WTC11 (cell line): ENCODE measurements around the gene AFF2. TPM values are rescaled to one million over a fixed set of nuclear protein-coding genes. Genes with fewer than 3 reads are reported as not detected.

Experiments used
- ATAC-seq: fragments of 200-7000 bp; cut with Tn5 transposase; 2 replicates; pipeline ENCODE4 v1.10.0; 2021; ENCODE audit warnings: mild to moderate bottlenecking, moderate library complexity
- CTCF ChIA-PET: fragments of 300-600 bp; sonication (Branson Sonifier 250); formaldehyde crosslinking; loops from one replicate; lab custom pipeline; 2021; ENCODE audit warnings: antibody characterized with exemption; lab: Charles Lee
- POLR2A ChIA-PET: fragments of 350-600 bp; sonication (Branson Sonifier 250); formaldehyde crosslinking; loops from one replicate; lab custom pipeline; 2021; ENCODE audit warnings: antibody characterized with exemption; lab: Charles Lee
- DNase-seq: peaks from one replicate; pipeline ENCODE4 v3.0.0; 2021; ENCODE audit warnings: low spot score
- H3K27ac Mint-ChIP-seq: 2 replicates; pipeline ENCODE4 v1.8.0; 2021; ENCODE audit warnings: mixed read lengths
- H3K27me3 Mint-ChIP-seq: 2 replicates; pipeline ENCODE4 v1.8.0; 2021; ENCODE audit warnings: low read depth, mild to moderate bottlenecking, moderate library complexity, mixed read lengths
- H3K36me3 Mint-ChIP-seq: 2 replicates; pipeline ENCODE4 v1.8.0; 2021; ENCODE audit warnings: mixed read lengths
- H3K4me1 Mint-ChIP-seq: 2 replicates; pipeline ENCODE4 v1.8.0; 2022; ENCODE audit warnings: mixed read lengths
- H3K4me3 Mint-ChIP-seq: 2 replicates; pipeline ENCODE4 v1.8.0; 2021; ENCODE audit warnings: mild to moderate bottlenecking, moderate library complexity, mixed read lengths
- H3K9me3 Mint-ChIP-seq: 2 replicates; pipeline ENCODE4 v1.8.0; 2021; ENCODE audit warnings: mixed read lengths
- ATF1 ChIP-seq: sonication (generic); formaldehyde crosslinking; IDR thresholded peaks from 2 replicates; pipeline ENCODE4 v1.8.1; 2023; ENCODE audit warnings: mild to moderate bottlenecking, moderate library complexity, missing genetic modification reagents
- CREM ChIP-seq: sonication (generic); formaldehyde crosslinking; IDR thresholded peaks from 2 replicates; pipeline ENCODE4 v1.8.1; 2022; ENCODE audit warnings: mild to moderate bottlenecking, missing genetic modification reagents, moderate library complexity
- E2F5 ChIP-seq: sonication (generic); formaldehyde crosslinking; IDR thresholded peaks from 2 replicates; pipeline ENCODE4 v1.8.1; 2022; ENCODE audit warnings: mild to moderate bottlenecking, moderate library complexity, missing genetic modification reagents
- FOXJ3 ChIP-seq: sonication (generic); formaldehyde crosslinking; IDR thresholded peaks from 2 replicates; pipeline ENCODE4 v1.9.0; 2021; ENCODE audit warnings: missing genetic modification reagents, mild to moderate bottlenecking, borderline replicate concordance
- HMGA2 ChIP-seq: fragments of 250-450 bp; sonication (Bioruptor Pico); IDR thresholded peaks from 2 replicates; pipeline ENCODE4 v1.4.0; 2021; ENCODE audit warnings: mild to moderate bottlenecking, moderate library complexity
- HMGXB4 ChIP-seq: sonication (generic); formaldehyde crosslinking; IDR thresholded peaks from 2 replicates; pipeline ENCODE4 v1.8.1; 2023; ENCODE audit warnings: mild to moderate bottlenecking, moderate library complexity, missing genetic modification reagents
- IRF2 ChIP-seq: sonication (generic); formaldehyde crosslinking; IDR thresholded peaks from 2 replicates; pipeline ENCODE4 v1.8.0; 2022; ENCODE audit warnings: low read depth, missing genetic modification reagents, borderline replicate concordance
- KAT7 ChIP-seq: sonication (generic); formaldehyde crosslinking; IDR thresholded peaks from 2 replicates; pipeline ENCODE4 v1.8.1; 2023; ENCODE audit warnings: missing genetic modification reagents, mild to moderate bottlenecking, borderline replicate concordance
- NFYB ChIP-seq: sonication (generic); formaldehyde crosslinking; conservative IDR thresholded peaks from 2 replicates; pipeline ENCODE4 v1.8.0; 2022; ENCODE audit warnings: low read depth, missing genetic modification reagents
- NR2C2 ChIP-seq: sonication (generic); formaldehyde crosslinking; IDR thresholded peaks from 2 replicates; pipeline ENCODE4 v1.8.0; 2022; ENCODE audit warnings: mild to moderate bottlenecking, missing genetic modification reagents
- NR3C1 ChIP-seq: sonication (generic); formaldehyde crosslinking; conservative IDR thresholded peaks from 2 replicates; pipeline ENCODE4 v1.8.1; 2023; ENCODE audit warnings: low read depth, mild to moderate bottlenecking, missing genetic modification reagents
- PRRX2 ChIP-seq: fragments of 250-450 bp; sonication (Bioruptor Pico); IDR thresholded peaks from 2 replicates; pipeline ENCODE4 v1.8.0; 2021; ENCODE audit warnings: mild to moderate bottlenecking
- RORB ChIP-seq: fragments of 250-450 bp; sonication (Bioruptor Pico); IDR thresholded peaks from 2 replicates; pipeline ENCODE4 v1.9.0; 2021; ENCODE audit warnings: mild to moderate bottlenecking
- SMAD3 ChIP-seq: sonication (generic); formaldehyde crosslinking; IDR thresholded peaks from 2 replicates; pipeline ENCODE4 v1.8.0; 2022; ENCODE audit warnings: missing genetic modification reagents, mild to moderate bottlenecking, borderline replicate concordance
- SP1 ChIP-seq: sonication (generic); formaldehyde crosslinking; conservative IDR thresholded peaks from 2 replicates; pipeline ENCODE4 v1.8.1; 2022; ENCODE audit warnings: missing genetic modification reagents
- TEAD4 ChIP-seq: sonication (generic); formaldehyde crosslinking; IDR thresholded peaks from 2 replicates; pipeline ENCODE4 v1.8.0; 2022; ENCODE audit warnings: mild to moderate bottlenecking, missing genetic modification reagents
- ZBTB21 ChIP-seq: sonication (generic); formaldehyde crosslinking; IDR thresholded peaks from 2 replicates; pipeline ENCODE4 v1.8.1; 2023; ENCODE audit warnings: mild to moderate bottlenecking, missing genetic modification reagents, borderline replicate concordance
- ZNF121 ChIP-seq: sonication (generic); formaldehyde crosslinking; IDR thresholded peaks from 2 replicates; pipeline ENCODE4 v1.8.0; 2023; ENCODE audit warnings: missing genetic modification reagents
- ZNF219 ChIP-seq: sonication (generic); formaldehyde crosslinking; IDR thresholded peaks from 2 replicates; pipeline ENCODE4 v1.8.0; 2023; ENCODE audit warnings: missing genetic modification reagents, mild to moderate bottlenecking, borderline replicate concordance
- ZNF416 ChIP-seq: fragments of 250-450 bp; sonication (Bioruptor Pico); IDR thresholded peaks from 2 replicates; pipeline ENCODE4 v1.9.0; 2021; ENCODE audit warnings: mild to moderate bottlenecking, inconsistent platforms
- ZNF425 ChIP-seq: fragments of 250-450 bp; sonication (Bioruptor Pico); conservative IDR thresholded peaks from 2 replicates; pipeline ENCODE4 v1.9.0; 2021; ENCODE audit warnings: mild to moderate bottlenecking
- total RNA-seq: library from RNA; stranded (reverse); gene quantifications from 3 replicates; pipeline ENCODE4 v1.2.3, GENCODE V29; 2021
- TF ChIP-seq, protein P1 (sequence below): sonication (generic); formaldehyde crosslinking; IDR thresholded peaks from 2 replicates; pipeline ENCODE4 v1.8.1; 2023; ENCODE audit warnings: mild to moderate bottlenecking, missing genetic modification reagents
- TF ChIP-seq, protein P2 (sequence below): fragments of 250-450 bp; sonication (Bioruptor Pico); IDR thresholded peaks from 2 replicates; pipeline ENCODE4 v1.8.0; 2021; ENCODE audit warnings: mild to moderate bottlenecking
- TF ChIP-seq, protein P3 (sequence below): fragments of 250-450 bp; sonication (Bioruptor Pico); IDR thresholded peaks from 2 replicates; pipeline ENCODE4 v1.9.0; 2021; ENCODE audit warnings: mild to moderate bottlenecking
- TF ChIP-seq, protein P4 (sequence below): sonication (generic); formaldehyde crosslinking; conservative IDR thresholded peaks from 2 replicates; pipeline ENCODE4 v1.8.1; 2023; ENCODE audit warnings: mild to moderate bottlenecking, low read depth, missing genetic modification reagents, moderate library complexity
- TF ChIP-seq, protein P5 (sequence below): sonication (generic); formaldehyde crosslinking; IDR thresholded peaks from 2 replicates; pipeline ENCODE4 v1.8.0; 2023; ENCODE audit warnings: missing genetic modification reagents

Gene AFF2
- total RNA-seq, 1 experiment from 2014 or later: 7.6 TPM

DNA sequence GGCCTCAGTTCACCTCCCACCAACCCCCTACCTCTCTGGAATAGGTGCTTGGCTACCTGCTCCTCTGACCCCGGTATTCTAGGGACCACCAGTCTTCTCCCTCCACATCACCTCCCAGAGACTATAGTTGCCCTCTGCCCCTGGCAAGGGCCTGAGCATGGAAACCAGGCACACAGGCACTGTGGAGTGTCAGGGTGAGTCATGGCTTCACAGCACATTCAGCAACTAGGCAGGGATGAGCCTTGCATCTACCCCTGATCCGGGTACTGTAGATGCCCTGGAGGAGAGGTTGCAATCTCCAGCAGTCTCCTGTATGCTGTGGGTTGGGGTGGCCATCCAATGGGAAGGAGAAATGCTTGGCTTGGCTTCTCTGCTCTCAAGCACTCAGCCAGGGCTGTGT lies 532.0 kb downstream of the AFF2 start:
- Mint-ChIP-seq H3K36me3 (no peaks in the 10 kb centered on the region), H3K4me3 (no peak overlapping the region), H3K27me3 (no peaks in the 10 kb centered on the region), H3K4me1 (no peaks in the 10 kb centered on the region; the same call in 1 of the 2 replicates), H3K27ac (no peak overlapping the region), H3K9me3 (no peaks in the 10 kb centered on the region)
- POLR2A ChIA-PET: no interaction called here
- ATAC-seq (no peak), DNase-seq (no peak)
- TF ChIP-seq PRRX2 (CRISPR knock-in tag) (no peak), ZBTB21 (CRISPR knock-in tag) (no peak), CREM (CRISPR knock-in tag) (no peak), ZNF416 (CRISPR knock-in tag) (no peak), NR2C2 (CRISPR knock-in tag) (no peak), RORB (CRISPR knock-in tag) (no peak), NR3C1 (CRISPR knock-in tag) (no peak), KAT7 (no peak), HMGXB4 (CRISPR knock-in tag) (no peak), ZNF121 (CRISPR knock-in tag) (no peak), IRF2 (CRISPR knock-in tag) (no peak), NFYB (CRISPR knock-in tag) (no peak), TEAD4 (no peak), SP1 (CRISPR knock-in tag) (no peak), E2F5 (CRISPR knock-in tag) (no peak), ZNF219 (CRISPR knock-in tag) (no peak), FOXJ3 (CRISPR knock-in tag) (no peak)
- TF ChIP-seq, protein P1, sequence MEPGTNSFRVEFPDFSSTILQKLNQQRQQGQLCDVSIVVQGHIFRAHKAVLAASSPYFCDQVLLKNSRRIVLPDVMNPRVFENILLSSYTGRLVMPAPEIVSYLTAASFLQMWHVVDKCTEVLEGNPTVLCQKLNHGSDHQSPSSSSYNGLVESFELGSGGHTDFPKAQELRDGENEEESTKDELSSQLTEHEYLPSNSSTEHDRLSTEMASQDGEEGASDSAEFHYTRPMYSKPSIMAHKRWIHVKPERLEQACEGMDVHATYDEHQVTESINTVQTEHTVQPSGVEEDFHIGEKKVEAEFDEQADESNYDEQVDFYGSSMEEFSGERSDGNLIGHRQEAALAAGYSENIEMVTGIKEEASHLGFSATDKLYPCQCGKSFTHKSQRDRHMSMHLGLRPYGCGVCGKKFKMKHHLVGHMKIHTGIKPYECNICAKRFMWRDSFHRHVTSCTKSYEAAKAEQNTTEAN (CRISPR knock-in tag): no peak
- TF ChIP-seq, protein P2, sequence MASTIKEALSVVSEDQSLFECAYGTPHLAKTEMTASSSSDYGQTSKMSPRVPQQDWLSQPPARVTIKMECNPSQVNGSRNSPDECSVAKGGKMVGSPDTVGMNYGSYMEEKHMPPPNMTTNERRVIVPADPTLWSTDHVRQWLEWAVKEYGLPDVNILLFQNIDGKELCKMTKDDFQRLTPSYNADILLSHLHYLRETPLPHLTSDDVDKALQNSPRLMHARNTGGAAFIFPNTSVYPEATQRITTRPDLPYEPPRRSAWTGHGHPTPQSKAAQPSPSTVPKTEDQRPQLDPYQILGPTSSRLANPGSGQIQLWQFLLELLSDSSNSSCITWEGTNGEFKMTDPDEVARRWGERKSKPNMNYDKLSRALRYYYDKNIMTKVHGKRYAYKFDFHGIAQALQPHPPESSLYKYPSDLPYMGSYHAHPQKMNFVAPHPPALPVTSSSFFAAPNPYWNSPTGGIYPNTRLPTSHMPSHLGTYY: no peak
- TF ChIP-seq, protein P3, sequence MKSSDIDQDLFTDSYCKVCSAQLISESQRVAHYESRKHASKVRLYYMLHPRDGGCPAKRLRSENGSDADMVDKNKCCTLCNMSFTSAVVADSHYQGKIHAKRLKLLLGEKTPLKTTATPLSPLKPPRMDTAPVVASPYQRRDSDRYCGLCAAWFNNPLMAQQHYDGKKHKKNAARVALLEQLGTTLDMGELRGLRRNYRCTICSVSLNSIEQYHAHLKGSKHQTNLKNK (CRISPR knock-in tag): no peak
- CTCF ChIA-PET: no interaction called here

DNA sequence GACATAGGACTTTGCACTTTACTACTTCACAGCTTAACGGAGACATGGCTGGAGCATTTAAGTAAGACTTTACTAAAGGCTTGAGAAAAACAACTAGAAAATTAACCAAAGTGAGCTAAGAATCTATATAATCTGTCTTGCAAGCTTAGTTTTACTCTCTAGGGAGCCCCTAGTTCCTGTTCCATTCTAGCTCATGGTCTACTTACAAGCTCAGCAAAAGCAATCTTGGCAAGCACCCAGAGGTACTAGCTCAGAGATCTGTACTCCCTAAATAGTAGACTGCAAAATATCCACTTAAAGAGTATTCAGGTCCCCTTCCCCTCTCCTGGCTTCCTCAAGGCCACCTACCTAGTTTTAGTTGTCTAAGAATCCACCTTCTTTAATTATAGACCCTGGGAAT lies 535.7 kb downstream of the AFF2 start:
- ATAC-seq: no peak
- CTCF ChIA-PET: no interaction called here
- Mint-ChIP-seq H3K9me3 (no peaks in the 10 kb centered on the region), H3K4me3 (no peak overlapping the region), H3K27ac (no peak overlapping the region), H3K27me3 (no peaks in the 10 kb centered on the region), H3K4me1 (no peaks in the 10 kb centered on the region; the same call in 1 of the 2 replicates), H3K36me3 (no peaks in the 10 kb centered on the region)
- POLR2A ChIA-PET: no interaction called here
- DNase-seq: no peak
- TF ChIP-seq, protein P4, sequence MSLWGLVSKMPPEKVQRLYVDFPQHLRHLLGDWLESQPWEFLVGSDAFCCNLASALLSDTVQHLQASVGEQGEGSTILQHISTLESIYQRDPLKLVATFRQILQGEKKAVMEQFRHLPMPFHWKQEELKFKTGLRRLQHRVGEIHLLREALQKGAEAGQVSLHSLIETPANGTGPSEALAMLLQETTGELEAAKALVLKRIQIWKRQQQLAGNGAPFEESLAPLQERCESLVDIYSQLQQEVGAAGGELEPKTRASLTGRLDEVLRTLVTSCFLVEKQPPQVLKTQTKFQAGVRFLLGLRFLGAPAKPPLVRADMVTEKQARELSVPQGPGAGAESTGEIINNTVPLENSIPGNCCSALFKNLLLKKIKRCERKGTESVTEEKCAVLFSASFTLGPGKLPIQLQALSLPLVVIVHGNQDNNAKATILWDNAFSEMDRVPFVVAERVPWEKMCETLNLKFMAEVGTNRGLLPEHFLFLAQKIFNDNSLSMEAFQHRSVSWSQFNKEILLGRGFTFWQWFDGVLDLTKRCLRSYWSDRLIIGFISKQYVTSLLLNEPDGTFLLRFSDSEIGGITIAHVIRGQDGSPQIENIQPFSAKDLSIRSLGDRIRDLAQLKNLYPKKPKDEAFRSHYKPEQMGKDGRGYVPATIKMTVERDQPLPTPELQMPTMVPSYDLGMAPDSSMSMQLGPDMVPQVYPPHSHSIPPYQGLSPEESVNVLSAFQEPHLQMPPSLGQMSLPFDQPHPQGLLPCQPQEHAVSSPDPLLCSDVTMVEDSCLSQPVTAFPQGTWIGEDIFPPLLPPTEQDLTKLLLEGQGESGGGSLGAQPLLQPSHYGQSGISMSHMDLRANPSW (CRISPR knock-in tag): no peak
- TF ChIP-seq HMGA2 (CRISPR knock-in tag) (no peak), ATF1 (CRISPR knock-in tag) (no peak), ZNF425 (CRISPR knock-in tag) (no peak), ZNF219 (CRISPR knock-in tag) (no peak), SMAD3 (CRISPR knock-in tag) (no peak), ZNF121 (CRISPR knock-in tag) (no peak), TEAD4 (no peak)
- TF ChIP-seq, protein P5, sequence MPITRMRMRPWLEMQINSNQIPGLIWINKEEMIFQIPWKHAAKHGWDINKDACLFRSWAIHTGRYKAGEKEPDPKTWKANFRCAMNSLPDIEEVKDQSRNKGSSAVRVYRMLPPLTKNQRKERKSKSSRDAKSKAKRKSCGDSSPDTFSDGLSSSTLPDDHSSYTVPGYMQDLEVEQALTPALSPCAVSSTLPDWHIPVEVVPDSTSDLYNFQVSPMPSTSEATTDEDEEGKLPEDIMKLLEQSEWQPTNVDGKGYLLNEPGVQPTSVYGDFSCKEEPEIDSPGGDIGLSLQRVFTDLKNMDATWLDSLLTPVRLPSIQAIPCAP: no peak
